Naive thymus-derived CD4-positive, alpha-beta T cell (primary cell): ENCODE data around the gene MYO9B. TPM values are rescaled to one million over a fixed set of nuclear protein-coding genes. Genes with fewer than 3 reads are reported as not detected.
A peak's percentile ranks its signal among the peaks of the same experiment; 100 is the strongest.

Source experiments
- ATAC-seq: fragments of 150-1000 bp; cut with Tn5 transposase; 2 replicates; pipeline ENCODE4 v1.10.0; 2021; ENCODE audit warnings: mild to moderate bottlenecking, moderate library complexity
- CTCF ChIA-PET: fragments of 350-600 bp; sonication (Branson Sonifier 250); formaldehyde crosslinking; loops from one replicate; lab custom pipeline; 2021; ENCODE audit warnings: antibody characterized with exemption; lab: Charles Lee
- POLR2A ChIA-PET: fragments of 350-600 bp; sonication (Branson Sonifier 250); formaldehyde crosslinking; loops from one replicate; lab custom pipeline; 2021; ENCODE audit warnings: antibody characterized with exemption, inconsistent platforms; lab: Charles Lee
- DNase-seq, 9 donors: peaks; one replicate each; pipeline versions ENCODE4 v3.0.0 to v3.0.0-alpha.2; 2020 to 2022; ENCODE audit warnings: mixed read lengths in 1 of 9
- H3K27ac ChIP-seq: one replicate; pipeline ENCODE4 v1.7.0; 2013; ENCODE audit warnings: mild to moderate bottlenecking, low read depth, low read length, moderate library complexity
- H3K27me3 ChIP-seq, 2 donors: one replicate each; pipeline ENCODE4 v1.7.0; 2013; ENCODE audit warnings: low read length in 2 of 2, mild to moderate bottlenecking in 2 of 2, moderate library complexity in 2 of 2; ENCODE audit not compliant: control insufficient read depth in 2 of 2, insufficient read depth in 2 of 2
- H3K36me3 ChIP-seq, 3 experiments: 1 replicate in 2 of 3; 2 replicates in 1 of 3; pipeline ENCODE4 v1.7.0; 2013; ENCODE audit warnings: low read length in 3 of 3, mild to moderate bottlenecking in 3 of 3, moderate library complexity in 1 of 3; ENCODE audit not compliant: insufficient read depth in 3 of 3, control insufficient read depth in 2 of 3
- H3K4me1 ChIP-seq, 2 donors: one replicate each; pipeline ENCODE4 v1.7.0; 2013; ENCODE audit warnings: low read length in 2 of 2, mild to moderate bottlenecking in 2 of 2, moderate library complexity in 1 of 2; ENCODE audit not compliant: control insufficient read depth in 2 of 2, insufficient read depth in 2 of 2
- H3K4me3 ChIP-seq: 2 replicates; pipeline ENCODE4 v1.7.0; 2013; ENCODE audit warnings: mild to moderate bottlenecking, low read length
- H3K9me3 ChIP-seq, 3 experiments: 1 replicate in 2 of 3; 2 replicates in 1 of 3; pipeline ENCODE4 v1.7.0; 2013; ENCODE audit warnings: low read length in 3 of 3; ENCODE audit not compliant: control insufficient read depth in 2 of 3
- H3K27ac Mint-ChIP-seq, 9 donors: one replicate each; pipeline ENCODE4 v1.8.0; 2020 to 2022; ENCODE audit warnings: mixed read lengths in 9 of 9, mild to moderate bottlenecking in 8 of 9, moderate library complexity in 5 of 9, inconsistent platforms in 2 of 9
- H3K27me3 Mint-ChIP-seq, 5 donors: one replicate each; pipeline ENCODE4 v1.8.0; 2021 to 2022; ENCODE audit warnings: mixed read lengths in 5 of 5, mild to moderate bottlenecking in 1 of 5
- H3K36me3 Mint-ChIP-seq, 5 donors: one replicate each; pipeline ENCODE4 v1.8.0; 2020 to 2022; ENCODE audit warnings: mixed read lengths in 5 of 5, mild to moderate bottlenecking in 3 of 5, inconsistent platforms in 1 of 5
- H3K4me1 Mint-ChIP-seq, 7 donors: one replicate each; pipeline ENCODE4 v1.8.0; 2020 to 2022; ENCODE audit warnings: mixed read lengths in 7 of 7, mild to moderate bottlenecking in 3 of 7, inconsistent platforms in 1 of 7
- H3K4me3 Mint-ChIP-seq, 10 donors: one replicate each; pipeline ENCODE4 v1.8.0; 2020 to 2022; ENCODE audit warnings: mild to moderate bottlenecking in 10 of 10, mixed read lengths in 10 of 10, moderate library complexity in 6 of 10, inconsistent platforms in 2 of 10
- H3K9me3 Mint-ChIP-seq, 11 donors: one replicate each; pipeline ENCODE4 v1.8.0; 2020 to 2022; ENCODE audit warnings: mixed read lengths in 11 of 11, mild to moderate bottlenecking in 4 of 11, inconsistent platforms in 1 of 11, moderate library complexity in 1 of 11
- intact Hi-C, 2 donors: fragments of 100-400 bp; cut with micrococcal nuclease; formaldehyde crosslinking; loops; one replicate each; pipeline ENCODE4 v1.15.1; 2023
- polyA plus RNA-seq, 2 donors: library from polyadenylated mRNA; unstranded; fragments of 300-500 nt; fragmentation: Illumina TruSeq; gene quantifications; one replicate each; pipeline ENCODE4 v1.2.3, GENCODE V29; 2021
- total RNA-seq, 6 experiments: library from RNA in 5 of 6; stranded (reverse) in 5 of 6; gene quantifications; 1 replicate in 5 of 6; 2 replicates in 1 of 6; pipeline ENCODE4 v1.2.3 and lab custom pipeline; 2021 to 2026

Gene MYO9B
- total and polyA plus RNA-seq, 7 experiments from 2014 or later = 5.6 to 297 (median 165) TPM

DNA sequence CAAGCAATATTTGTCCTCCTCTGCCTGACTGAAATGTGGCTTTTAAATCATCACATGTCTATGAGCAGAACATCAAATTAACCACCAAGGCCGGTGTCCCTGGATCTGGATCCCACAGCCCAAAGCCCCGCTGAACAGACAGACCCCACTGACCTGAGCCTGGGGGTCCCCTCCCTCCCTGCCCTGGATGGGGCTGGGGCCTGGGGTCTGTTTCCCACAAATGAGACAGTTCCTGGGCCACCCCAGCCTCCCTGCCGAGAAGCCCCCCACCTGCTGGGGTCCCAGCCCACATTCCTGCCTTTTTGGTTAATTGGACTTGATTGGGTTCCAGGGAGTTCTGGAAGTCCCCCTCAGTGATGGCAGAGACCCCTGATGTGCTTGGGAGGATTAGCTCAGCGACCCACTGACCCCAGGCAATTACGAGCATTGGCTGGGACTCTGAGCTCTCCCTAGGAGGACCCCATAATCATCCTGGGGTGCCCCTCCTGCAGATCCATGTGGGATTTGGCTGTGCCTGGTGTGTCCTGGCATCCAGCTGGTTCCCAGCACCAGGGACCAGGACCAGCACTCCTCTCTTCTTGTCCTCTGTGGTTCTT lies 29.6 kb upstream of the MYO9B start:
- no peaks in the 10 kb centered on the region for H3K4me1 ChIP-seq
- H3K4me3 ChIP-seq = no peak overlapping the region
- ChIA-PET CTCF (no interaction called here), POLR2A (no interaction called here)
- Mint-ChIP-seq H3K27ac (peak overlapping the region in 2 of 9 donors; percentile 41 to 74), H3K4me3 (no peak overlapping the region), H3K27me3 (peaks cover 0 to 6% (median 0%) of the 10 kb centered on the region in 5 donors), H3K4me1 (peaks cover 0 to 5% (median 0%) of the 10 kb centered on the region in 7 donors), H3K9me3 (no peaks in the 10 kb centered on the region), H3K36me3 (peaks cover 0 to 7% (median 3%) of the 10 kb centered on the region in 5 donors)
- H3K9me3 ChIP-seq = no peaks in the 10 kb centered on the region
- H3K27ac ChIP-seq = no peak overlapping the region
- H3K36me3 ChIP-seq = peaks cover 0 to 21% (median 5%) of the 10 kb centered on the region in 3 experiments
- ATAC-seq (no peak), DNase-seq (no peak)
- intact Hi-C loops = no loop called here
- no peaks in the 10 kb centered on the region for H3K27me3 ChIP-seq

DNA sequence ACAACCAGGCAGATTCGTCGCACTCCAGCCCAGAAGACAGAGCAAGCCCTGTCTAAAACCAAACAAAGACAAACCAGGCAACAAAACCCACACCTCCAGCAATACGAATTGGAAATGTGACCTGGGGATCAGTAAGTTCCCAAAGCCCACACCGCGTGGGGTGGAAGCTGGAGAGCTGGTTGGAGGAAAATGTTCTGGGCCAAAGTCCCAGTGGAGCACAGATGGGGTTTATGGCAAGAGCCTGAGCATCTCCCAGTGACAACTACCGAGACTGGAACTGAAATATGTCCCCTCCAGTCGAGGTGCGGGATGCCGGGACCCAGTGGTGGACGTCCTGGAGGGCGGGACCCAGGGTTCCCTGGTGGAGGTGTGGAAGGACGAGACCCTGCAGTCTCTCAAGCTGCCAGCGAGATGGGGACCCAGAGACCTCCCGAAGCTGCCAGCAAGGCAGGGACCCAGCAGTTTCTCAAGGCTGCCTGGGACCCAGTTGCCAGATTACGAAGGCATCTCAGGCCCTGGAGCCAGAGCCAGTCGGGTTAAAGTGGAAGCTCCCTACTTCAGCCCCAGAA lies 26.6 kb upstream of the MYO9B start:
- no peaks in the 10 kb centered on the region for H3K4me1 ChIP-seq
- peaks cover 0 to 3% (median 0%) of the 10 kb centered on the region in 7 donors for H3K4me1 Mint-ChIP-seq
- H3K4me3 ChIP-seq = no peak overlapping the region
- intact Hi-C loops = no loop called here
- H3K9me3 ChIP-seq = no peaks in the 10 kb centered on the region
- H3K27ac Mint-ChIP-seq = no peak overlapping the region
- no peaks in the 10 kb centered on the region for H3K27me3 ChIP-seq
- peaks cover 6 to 20% (median 9%) of the 10 kb centered on the region in 5 donors for H3K36me3 Mint-ChIP-seq
- no peak overlapping the region for H3K4me3 Mint-ChIP-seq
- ChIA-PET POLR2A (no interaction called here), CTCF (interaction anchor here (0.7 to 0.9 kb wide), 2 partner anchors 267 to 279 kb away, joined by 3 read pairs; no protein-coding TSS in a partner anchor)
- H3K36me3 ChIP-seq = peaks cover 0 to 51% (median 5%) of the 10 kb centered on the region in 3 experiments
- DNase-seq = no peak
- no peak for ATAC-seq
- H3K27ac ChIP-seq = no peak overlapping the region
- H3K27me3 Mint-ChIP-seq = no peaks in the 10 kb centered on the region
- H3K9me3 Mint-ChIP-seq = no peaks in the 10 kb centered on the region

DNA sequence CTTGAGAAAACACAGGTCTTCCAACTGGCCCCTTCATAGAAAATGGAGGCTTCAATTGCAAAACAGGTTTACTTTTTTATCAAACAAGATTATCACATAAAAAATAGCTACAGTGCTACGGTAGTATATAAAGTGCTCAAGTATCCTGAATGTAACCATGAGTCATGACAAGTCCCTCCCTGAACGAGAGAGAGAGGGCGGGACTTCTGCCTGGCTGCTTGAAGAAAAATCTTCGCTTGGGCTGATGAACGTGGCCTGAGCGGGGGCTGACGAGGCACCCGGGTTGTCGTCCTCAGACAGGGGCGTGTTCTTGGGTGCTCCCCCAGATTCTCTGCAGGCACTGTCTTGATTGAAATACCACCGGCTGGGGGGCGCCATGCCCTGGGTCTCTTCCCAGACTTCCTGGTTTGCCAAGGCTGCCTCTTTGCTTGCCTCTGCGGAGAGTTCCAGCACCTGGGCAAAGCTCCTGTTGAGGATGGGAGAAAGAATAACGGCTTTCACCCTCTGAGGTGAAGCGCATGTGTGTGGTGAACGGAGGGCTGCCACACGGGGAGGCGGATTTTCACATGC lies 25.8 kb upstream of the MYO9B start:
- Histone ChIP-seq H3K4me1 (no peaks in the 10 kb centered on the region), H3K27ac (no peak overlapping the region), H3K4me3 (no peak overlapping the region), H3K36me3 (peaks cover 0 to 55% (median 5%) of the 10 kb centered on the region in 3 experiments), H3K27me3 (no peaks in the 10 kb centered on the region), H3K9me3 (no peaks in the 10 kb centered on the region)
- intact Hi-C loops = no loop called here
- no peak overlapping the region for H3K27ac Mint-ChIP-seq
- no peak for DNase-seq
- H3K4me1 Mint-ChIP-seq = peaks cover 0 to 2% (median 0%) of the 10 kb centered on the region in 7 donors
- CTCF ChIA-PET = interaction anchor here (0.9 kb wide), 1 partner anchor 268 kb away, joined by 3 read pairs; no protein-coding TSS in a partner anchor
- H3K4me3 Mint-ChIP-seq = no peak overlapping the region
- H3K27me3 Mint-ChIP-seq = no peaks in the 10 kb centered on the region
- H3K9me3 Mint-ChIP-seq = no peaks in the 10 kb centered on the region
- peaks cover 6 to 23% (median 9%) of the 10 kb centered on the region in 5 donors for H3K36me3 Mint-ChIP-seq
- ATAC-seq = no peak
- POLR2A ChIA-PET = interaction anchor here (0.8 kb wide), 1 partner anchor 907 kb away, joined by 3 read pairs; no protein-coding TSS in a partner anchor

DNA sequence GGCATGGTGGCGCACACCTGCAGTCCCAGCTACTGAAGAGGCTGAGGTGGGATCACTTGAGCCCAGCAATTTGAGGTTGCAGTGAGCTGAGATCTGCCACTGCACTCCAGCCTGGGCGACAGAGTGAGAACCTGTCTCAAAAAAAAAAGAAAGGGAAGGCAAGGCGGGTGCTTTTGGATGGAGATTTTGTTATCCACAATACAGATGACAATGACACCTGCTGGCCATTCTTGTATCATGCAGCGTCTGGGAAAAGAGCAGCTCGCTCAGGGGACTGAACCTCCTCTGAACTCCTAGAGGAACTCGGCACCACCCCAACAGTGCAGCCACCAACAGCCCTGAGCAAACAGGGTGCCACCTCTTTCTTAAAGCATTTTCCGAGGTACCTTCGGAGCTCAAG lies 23.1 kb upstream of the MYO9B start:
- Mint-ChIP-seq H3K27ac (peak overlapping the region in 1 of 9 donors; percentile 19), H3K36me3 (peaks cover 6 to 37% (median 9%) of the 10 kb centered on the region in 5 donors), H3K4me1 (peaks cover 0 to 2% (median 0%) of the 10 kb centered on the region in 7 donors), H3K27me3 (no peaks in the 10 kb centered on the region), H3K4me3 (no peak overlapping the region), H3K9me3 (no peaks in the 10 kb centered on the region)
- H3K4me3 ChIP-seq = no peak overlapping the region
- H3K27ac ChIP-seq = no peak overlapping the region
- no peaks in the 10 kb centered on the region for H3K9me3 ChIP-seq
- peak in 6 of 9 donors; percentile 19 to 49 (median 34) for DNase-seq
- ChIA-PET POLR2A (no interaction called here), CTCF (interaction anchor here (0.6 to 1.8 kb wide), 6 partner anchors 28 to 334 kb away, joined by 3 to 8 read pairs (median 4); no protein-coding TSS in a partner anchor)
- peaks cover 0 to 75% (median 9%) of the 10 kb centered on the region in 3 experiments for H3K36me3 ChIP-seq
- intact Hi-C loops = loop anchor here (1.0 to 2.0 kb wide), 3 partner anchors 274 to 281 kb away; no protein-coding TSS in a partner anchor
- no peaks in the 10 kb centered on the region for H3K4me1 ChIP-seq
- H3K27me3 ChIP-seq = no peaks in the 10 kb centered on the region
- peak; percentile 67 for ATAC-seq

DNA sequence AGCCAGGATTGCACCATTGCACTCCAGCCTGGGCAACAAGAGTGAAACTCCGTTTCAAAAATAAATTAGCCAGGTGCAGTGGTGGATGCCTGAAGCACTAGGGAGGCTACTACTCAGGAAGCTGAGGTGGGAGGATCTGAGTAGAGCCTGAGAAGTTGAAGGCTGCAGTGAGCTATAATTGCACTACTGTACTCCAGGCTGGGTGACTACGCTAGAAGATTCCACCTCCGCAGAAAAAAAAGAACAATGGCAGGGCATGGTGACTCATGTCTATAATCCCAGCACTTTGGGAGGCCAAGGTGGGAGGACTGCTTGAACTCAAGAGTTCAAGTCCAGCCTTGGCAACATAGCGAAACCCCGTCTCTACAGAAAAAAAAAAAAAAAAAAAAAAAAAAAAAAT lies 20.8 kb upstream of the MYO9B start:
- no peak overlapping the region for H3K27ac ChIP-seq
- no peaks in the 10 kb centered on the region for H3K27me3 Mint-ChIP-seq
- no peak overlapping the region for H3K4me3 ChIP-seq
- H3K9me3 Mint-ChIP-seq = peaks cover 0 to 2% (median 0%) of the 10 kb centered on the region in 11 donors
- no peak for DNase-seq
- POLR2A ChIA-PET = no interaction called here
- peaks cover 0 to 87% (median 10%) of the 10 kb centered on the region in 3 experiments for H3K36me3 ChIP-seq
- H3K9me3 ChIP-seq = no peaks in the 10 kb centered on the region
- peaks cover 0 to 2% (median 0%) of the 10 kb centered on the region in 7 donors for H3K4me1 Mint-ChIP-seq
- H3K27me3 ChIP-seq = no peaks in the 10 kb centered on the region
- CTCF ChIA-PET = no interaction called here
- no peaks in the 10 kb centered on the region for H3K4me1 ChIP-seq
- peaks cover 8 to 60% (median 24%) of the 10 kb centered on the region in 5 donors for H3K36me3 Mint-ChIP-seq
- intact Hi-C loops = no loop called here
- ATAC-seq = no peak
- no peak overlapping the region for H3K4me3 Mint-ChIP-seq
- no peak overlapping the region for H3K27ac Mint-ChIP-seq

DNA sequence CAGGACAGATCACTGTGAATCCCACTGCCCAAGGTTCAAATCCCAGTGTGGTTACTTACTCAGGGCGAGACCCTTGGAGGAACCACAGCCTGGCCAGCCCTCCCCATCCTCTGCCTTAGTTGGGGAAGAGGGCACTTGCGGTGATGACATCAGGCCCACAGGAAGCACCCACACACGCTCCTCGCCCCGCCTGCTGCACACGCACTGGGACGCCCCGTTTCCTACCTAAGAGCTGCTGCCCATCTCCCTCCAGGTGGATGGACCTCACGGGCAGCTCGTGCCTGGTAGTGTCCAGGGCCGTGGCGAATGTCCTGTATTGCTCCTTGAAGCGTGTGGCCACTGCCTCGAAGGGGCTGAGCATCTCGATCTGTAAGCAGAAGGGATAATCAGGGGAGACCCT lies 19.9 kb upstream of the MYO9B start:
- CTCF ChIA-PET = interaction anchor here (0.6 kb wide), 1 partner anchor 494 kb away, joined by 7 read pairs; no protein-coding TSS in a partner anchor
- no peak for DNase-seq
- POLR2A ChIA-PET = no interaction called here
- Histone ChIP-seq H3K36me3 (peaks cover 0 to 83% (median 11%) of the 10 kb centered on the region in 3 experiments), H3K27ac (no peak overlapping the region), H3K9me3 (no peaks in the 10 kb centered on the region), H3K4me1 (no peaks in the 10 kb centered on the region), H3K27me3 (no peaks in the 10 kb centered on the region), H3K4me3 (no peak overlapping the region)
- no peak overlapping the region for H3K4me3 Mint-ChIP-seq
- intact Hi-C loops = no loop called here
- H3K4me1 Mint-ChIP-seq = peaks cover 0 to 2% (median 0%) of the 10 kb centered on the region in 7 donors
- peaks cover 9 to 59% (median 24%) of the 10 kb centered on the region in 5 donors for H3K36me3 Mint-ChIP-seq
- H3K9me3 Mint-ChIP-seq = peaks cover 0 to 2% (median 0%) of the 10 kb centered on the region in 11 donors
- H3K27ac Mint-ChIP-seq = peak overlapping the region in 1 of 9 donors; percentile 41
- no peaks in the 10 kb centered on the region for H3K27me3 Mint-ChIP-seq
- no peak for ATAC-seq
